HG02798 (cell line): ENCODE results near the gene CDH13.

Experiments used
- ATAC-seq: cut with Tn5 transposase; IDR thresholded peaks from one replicate; pipeline ENCODE4 v1.9.1; 2021; ENCODE audit warnings: mild to moderate bottlenecking; ENCODE audit not compliant: unreplicated experiment, poor library complexity

CDH13 gene

GRCh38 chr16:83011939-83012338, 385.2 kb downstream of the CDH13 start:
- ATAC-seq: no peak

- no peak for ATAC-seq
Measured at GRCh38 chr16:83013071-83013470, 386.3 kb downstream of the CDH13 start.

GRCh38 chr16:83019963-83020362, 393.2 kb downstream of the CDH13 start:
- no peak for ATAC-seq

GRCh38 chr16:83021045-83021444, 394.3 kb downstream of the CDH13 start:
- ATAC-seq: no peak

GRCh38 chr16:83021746-83022145, 395.0 kb downstream of the CDH13 start:
- no peak for ATAC-seq

GRCh38 chr16:83023011-83023410, 396.2 kb downstream of the CDH13 start:
- no peak for ATAC-seq

- no peak for ATAC-seq
Measured at GRCh38 chr16:83023640-83024039, 396.9 kb downstream of the CDH13 start.

- no peak for ATAC-seq
Measured at GRCh38 chr16:83027973-83028372, 401.2 kb downstream of the CDH13 start.

GRCh38 chr16:83029467-83029866, 402.7 kb downstream of the CDH13 start:
- ATAC-seq: no peak

- no peak for ATAC-seq
Measured at GRCh38 chr16:83031524-83031923, 404.8 kb downstream of the CDH13 start.

GRCh38 chr16:83037102-83037501, 410.3 kb downstream of the CDH13 start:
- ATAC-seq: no peak

- no peak for ATAC-seq
Measured at GRCh38 chr16:83037884-83038283, 411.1 kb downstream of the CDH13 start.

- no peak for ATAC-seq
Measured at GRCh38 chr16:83040174-83040573, 413.4 kb downstream of the CDH13 start.

- no peak for ATAC-seq
Measured at GRCh38 chr16:83044589-83044988, 417.8 kb downstream of the CDH13 start.

GRCh38 chr16:83045790-83046189, 419.0 kb downstream of the CDH13 start:
- no peak for ATAC-seq

GRCh38 chr16:83046664-83047063, 419.9 kb downstream of the CDH13 start:
- ATAC-seq: no peak

GRCh38 chr16:83051451-83051850, 424.7 kb downstream of the CDH13 start:
- ATAC-seq: no peak

GRCh38 chr16:83054283-83054682, 427.5 kb downstream of the CDH13 start:
- ATAC-seq: no peak

GRCh38 chr16:83058376-83058775, 431.6 kb downstream of the CDH13 start:
- ATAC-seq: no peak

GRCh38 chr16:83059237-83059636, 432.5 kb downstream of the CDH13 start:
- no peak for ATAC-seq

- no peak for ATAC-seq
Measured at GRCh38 chr16:83066011-83066410, 439.2 kb downstream of the CDH13 start.

GRCh38 chr16:83066881-83067280, 440.1 kb downstream of the CDH13 start:
- no peak for ATAC-seq

GRCh38 chr16:83068686-83069085, 441.9 kb downstream of the CDH13 start:
- ATAC-seq: no peak
